ENCODE data around the gene ACVR1. TPM values are rescaled to one million over a fixed set of nuclear protein-coding genes. Genes with fewer than 3 reads are reported as not detected.

ACVR1 gene
- total and polyA plus RNA-seq, 2 of the 13 experiments (the other 11 are each of a cell fraction or from before 2014, with no cell fraction given), result 2.3 to 5.4 TPM

DNA sequence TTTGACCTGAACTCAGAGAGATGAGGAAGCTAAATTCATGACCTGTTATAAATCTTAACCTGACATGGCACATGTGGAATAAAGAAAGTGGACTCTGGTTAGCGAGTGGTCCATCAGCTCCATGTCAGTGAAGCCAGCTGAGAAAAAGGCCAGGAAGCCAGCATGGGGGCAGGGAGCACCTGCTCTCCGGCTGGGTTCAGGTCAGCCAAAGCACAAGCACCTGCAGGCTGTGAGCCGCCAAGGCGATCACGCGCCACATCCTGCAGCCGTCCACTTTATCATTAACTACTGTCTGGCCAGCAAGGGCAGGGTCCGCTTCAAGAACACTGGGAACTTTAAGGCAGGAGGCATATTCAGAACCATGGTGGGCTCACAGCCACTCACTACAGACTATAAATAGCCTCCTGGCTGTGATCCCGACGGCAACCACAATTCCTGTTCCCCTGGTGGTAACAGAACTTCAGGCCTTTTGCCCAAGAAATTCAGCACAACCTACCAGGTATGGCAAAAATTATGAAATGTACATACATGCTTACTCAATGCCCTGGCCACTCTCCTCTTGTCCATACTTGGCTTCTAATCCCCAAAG lies 35.5 kb downstream of the ACVR1 start (continued):
- peak; percentile 76 for TF ChIP-seq ZEB1 (IDR thresholded peaks at IDR 0.05; ENCODE audit: insufficient replicate concordance, low read depth)
- 0 out of 2 replicates have a peak, but pooled peaks have one; percentile 79 for TF ChIP-seq ZNF317 (CRISPR knock-in tag; IDR thresholded peaks at IDR 0.05)
- TF ChIP-seq JUND (CRISPR knock-in tag; IDR thresholded peaks at IDR 0.05), result no peak
- TF ChIP-seq NR2F6 (IDR thresholded peaks at IDR 0.05), result no peak
- peak; percentile 77 for TF ChIP-seq NR2F6 (CRISPR knock-in tag; IDR thresholded peaks at IDR 0.05)
- no peak for TF ChIP-seq ETS1 (CRISPR knock-in tag; IDR thresholded peaks at IDR 0.05)
- TF ChIP-seq SMAD1 (CRISPR knock-in tag; IDR thresholded peaks at IDR 0.05; ENCODE audit: borderline replicate concordance, low read depth), result no peak
- no peak for TF ChIP-seq ZNF639 (CRISPR knock-in tag; conservative IDR thresholded peaks at IDR 0.05)
- TF ChIP-seq ZNF143 (CRISPR knock-in tag; IDR thresholded peaks at IDR 0.05), result peak; percentile 57
- no peak for TF ChIP-seq PTBP1 (IDR thresholded peaks at IDR 0.05; ENCODE audit: low read depth, low read length, poor library complexity, severe bottlenecking)
- 0 out of 2 replicates have a peak, but pooled peaks have one; percentile 45 for TF ChIP-seq SOX13 (IDR thresholded peaks at IDR 0.05)
- TF ChIP-seq SOX13 (CRISPR knock-in tag; conservative IDR thresholded peaks at IDR 0.05 in 1 of 2, IDR thresholded peaks at IDR 0.05 in 1 of 2), result peak in 1 of 2 experiments; percentile 50; a peak in 1 of 4 replicates
- no peak for TF ChIP-seq EEA1 (CRISPR knock-in tag; IDR thresholded peaks at IDR 0.05; ENCODE audit: borderline replicate concordance)
- TF ChIP-seq ZNF597 (CRISPR knock-in tag; IDR thresholded peaks at IDR 0.05), result no peak
- peak; percentile 67; the same call in 1 of the 2 replicates for TF ChIP-seq RFXAP (CRISPR knock-in tag; IDR thresholded peaks at IDR 0.05; ENCODE audit: borderline replicate concordance)
- no peak for TF ChIP-seq ZBTB21 (CRISPR knock-in tag; IDR thresholded peaks at IDR 0.05)
- TF ChIP-seq FLYWCH1 (CRISPR knock-in tag; IDR thresholded peaks at IDR 0.05), result no peak
- TF ChIP-seq ESRRA (CRISPR knock-in tag; IDR thresholded peaks at IDR 0.05; ENCODE audit: low read depth), result no peak
- TF ChIP-seq, protein P1, sequence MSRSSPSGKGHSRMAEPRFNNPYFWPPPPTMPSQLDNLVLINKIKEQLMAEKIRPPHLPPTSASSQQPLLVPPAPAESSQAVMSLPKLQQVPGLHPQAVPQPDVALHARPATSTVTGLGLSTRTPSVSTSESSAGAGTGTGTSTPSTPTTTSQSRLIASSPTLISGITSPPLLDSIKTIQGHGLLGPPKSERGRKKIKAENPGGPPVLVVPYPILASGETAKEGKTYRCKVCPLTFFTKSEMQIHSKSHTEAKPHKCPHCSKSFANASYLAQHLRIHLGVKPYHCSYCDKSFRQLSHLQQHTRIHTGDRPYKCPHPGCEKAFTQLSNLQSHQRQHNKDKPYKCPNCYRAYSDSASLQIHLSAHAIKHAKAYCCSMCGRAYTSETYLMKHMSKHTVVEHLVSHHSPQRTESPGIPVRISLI (CRISPR knock-in tag; IDR thresholded peaks at IDR 0.05; ENCODE audit: borderline replicate concordance), result no peak; the same call in 1 of the 2 replicates
- peak; percentile 93 for TF ChIP-seq ZNF777 (CRISPR knock-in tag; IDR thresholded peaks at IDR 0.05)
- no peak for TF ChIP-seq ZBTB42 (CRISPR knock-in tag; IDR thresholded peaks at IDR 0.05)
- TF ChIP-seq, protein P2, sequence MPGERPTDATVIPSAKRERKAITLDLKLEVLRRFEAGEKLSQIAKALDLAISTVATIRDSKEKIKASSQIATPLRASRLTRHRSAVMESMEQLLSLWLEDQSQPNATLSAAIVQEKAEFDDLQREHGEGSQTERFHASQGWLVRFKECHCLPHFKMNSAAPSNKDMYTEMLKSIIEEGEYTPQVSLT (CRISPR knock-in tag; IDR thresholded peaks at IDR 0.05; ENCODE audit: borderline replicate concordance, low read depth), result no peak
- no peak for TF ChIP-seq HIVEP1 (CRISPR knock-in tag; IDR thresholded peaks at IDR 0.05)
- TF ChIP-seq ZNF747 (CRISPR knock-in tag; IDR thresholded peaks at IDR 0.05; ENCODE audit: borderline replicate concordance), result no peak
- TF ChIP-seq TBP (CRISPR knock-in tag; IDR thresholded peaks at IDR 0.05), result no peak
- TF ChIP-seq MTA3 (CRISPR knock-in tag; IDR thresholded peaks at IDR 0.05), result no peak
